GM18870 (cell line): ENCODE measurements around the gene TRIM49D2.
"Not testable (repeated sequence)": the region's sequence is repeated elsewhere in the genome, so short reads cannot be mapped to it uniquely, and the experiment has no call there.

Experiments used
- ATAC-seq: cut with Tn5 transposase; IDR thresholded peaks from one replicate; pipeline ENCODE4 v1.9.1; 2021; ENCODE audit warnings: moderate library complexity; ENCODE audit not compliant: unreplicated experiment

TRIM49D2 gene

GRCh38 chr11:89923764-89924163 lies at the start of gene TRIM49D2:
TSS of gene TRIM49D2 (plus strand) at chr11:89924064. CDS start at chr11:89926762, 2,698 bp downstream.
- not testable (repeated sequence) for ATAC-seq

DNA sequence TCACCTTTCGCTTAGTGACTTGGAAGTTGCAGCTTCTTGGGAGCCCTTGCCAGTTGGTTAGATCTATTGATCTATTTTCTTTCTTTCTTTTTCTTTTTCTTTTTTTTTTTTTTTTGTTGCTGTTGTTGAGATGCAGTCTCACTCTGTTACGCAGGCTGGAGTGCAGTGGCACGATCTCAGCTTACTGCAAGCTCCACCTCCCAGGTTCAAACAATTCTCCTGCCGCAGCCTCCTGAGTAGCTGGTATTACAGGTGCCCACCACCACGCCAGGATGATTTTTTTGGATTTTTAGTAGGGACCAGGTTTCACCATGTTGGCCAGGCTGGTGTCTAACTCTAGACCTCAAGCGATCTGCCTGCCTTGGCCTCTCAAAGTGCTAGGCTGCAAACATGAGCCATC lies 46.4 kb upstream of the TRIM49D2 start:
- ATAC-seq, result not testable (repeated sequence)

DNA sequence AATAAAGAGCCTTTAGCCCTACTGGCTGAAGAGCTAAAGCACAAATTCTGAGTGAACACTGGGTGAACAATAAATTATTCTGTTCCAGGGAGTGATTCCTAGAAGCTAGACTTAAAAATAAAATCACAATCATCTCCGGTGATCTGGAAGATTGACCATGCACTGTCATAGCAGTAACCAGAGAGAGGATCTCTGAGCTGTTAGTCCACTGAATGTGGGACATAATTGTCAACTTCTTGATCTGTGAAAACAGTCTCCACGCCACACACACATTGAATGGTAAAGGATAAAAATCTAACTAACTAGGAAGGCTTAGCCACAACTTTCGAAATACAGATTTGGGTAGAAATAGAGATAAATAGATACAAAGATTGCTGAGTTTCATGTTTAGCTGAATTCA lies 30.6 kb upstream of the TRIM49D2 start:
- not testable (repeated sequence) for ATAC-seq

DNA sequence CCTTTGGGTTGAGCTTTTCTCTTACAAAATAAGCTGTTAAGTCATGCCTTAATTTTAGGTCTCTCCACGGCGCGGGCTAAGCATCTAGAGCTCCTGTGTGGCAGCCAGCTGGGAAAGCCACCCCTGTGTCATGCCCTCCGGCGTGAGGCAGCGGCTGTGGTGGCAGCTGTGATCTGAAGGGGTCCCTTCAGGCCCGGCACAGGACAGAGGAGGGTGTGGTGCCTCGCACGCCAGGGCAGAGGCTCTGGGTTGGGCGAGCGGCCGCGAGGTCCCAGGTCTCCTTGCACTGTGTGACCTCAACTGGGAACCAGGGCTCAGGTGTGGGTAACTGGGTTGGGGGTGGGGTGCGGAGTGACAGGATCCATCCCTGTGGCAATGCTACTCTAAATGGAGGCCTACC lies 23.1 kb upstream of the TRIM49D2 start:
- ATAC-seq, result not testable (repeated sequence)

- ATAC-seq, result no peak
These were observed 1.6 kb upstream of the TRIM49D2 start, which contains the start of gene TRIM49D1 for GRCh38 chr11:89922195-89922660. TSS of gene TRIM49D1 (minus strand) at chr11:89922245. CDS start at chr11:89917710, 4,535 bp downstream.

GRCh38 chr11:89960833-89961232 lies 37.0 kb downstream of the TRIM49D2 start:
- ATAC-seq, result not testable (repeated sequence)

GRCh38 chr11:89965737-89966136 lies 41.9 kb downstream of the TRIM49D2 start, which contains the start of gene TRIM64:
TSS of gene TRIM64 (plus strand) at chr11:89966037. CDS start at chr11:89968504, 2,467 bp downstream.
- not testable (repeated sequence) for ATAC-seq
